ENCODE measurements around the gene RDH5. TPM values are rescaled to one million over a fixed set of nuclear protein-coding genes. Genes with fewer than 3 reads are reported as not detected.

The RDH5 gene
- total and polyA plus RNA-seq, 2 donors from 2014 or later = 11.1 to 30.2 TPM

DNA sequence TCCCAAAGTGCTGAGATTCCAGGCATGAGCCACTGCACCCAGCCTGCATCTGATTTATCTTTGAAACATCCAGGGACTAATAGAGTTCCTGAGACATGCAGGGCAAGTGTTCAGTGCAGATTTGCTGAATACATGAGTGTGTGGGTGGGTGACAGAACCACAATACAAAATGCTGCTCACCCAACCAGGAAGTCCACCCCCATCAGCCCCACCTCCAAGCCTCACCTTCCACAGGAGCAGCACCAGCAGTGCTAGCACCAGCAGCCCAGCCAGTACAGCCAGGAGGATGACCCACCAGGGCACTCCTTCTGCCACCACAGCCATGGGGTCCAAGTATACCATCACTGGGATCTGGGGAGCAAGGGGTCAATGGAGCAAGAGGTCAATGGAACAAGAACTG is 32.4 kb upstream of the RDH5 start:
- Histone ChIP-seq H3K9ac (ENCODE audit: low read length in 3 of 3) (no peak overlapping the region), H3K27me3 (ENCODE audit: control insufficient read depth, insufficient read depth, low read length) (no peaks in the 10 kb centered on the region), H3K9me3 (ENCODE audit: control insufficient read depth in 2 of 3, insufficient read depth in 1 of 3, low read length in 3 of 3) (no peaks in the 10 kb centered on the region), H3K27ac (ENCODE audit: low read depth in 2 of 2, low read length in 2 of 2) (no peak overlapping the region), H3K4me1 (ENCODE audit: control insufficient read depth in 2 of 3, insufficient read depth in 2 of 3, low read depth in 1 of 3, low read length in 3 of 3) (no peaks in the 10 kb centered on the region), H3K4me3 (ENCODE audit: low read length in 3 of 3) (no peak overlapping the region), H3K36me3 (ENCODE audit: control insufficient read depth in 2 of 3, insufficient read depth in 3 of 3, low read length in 3 of 3) (no peaks in the 10 kb centered on the region)
- FAIRE-seq (no peak), DNase-seq (peak in 1 of 5 donors; percentile 10)
- TF ChIP-seq, protein P1, sequence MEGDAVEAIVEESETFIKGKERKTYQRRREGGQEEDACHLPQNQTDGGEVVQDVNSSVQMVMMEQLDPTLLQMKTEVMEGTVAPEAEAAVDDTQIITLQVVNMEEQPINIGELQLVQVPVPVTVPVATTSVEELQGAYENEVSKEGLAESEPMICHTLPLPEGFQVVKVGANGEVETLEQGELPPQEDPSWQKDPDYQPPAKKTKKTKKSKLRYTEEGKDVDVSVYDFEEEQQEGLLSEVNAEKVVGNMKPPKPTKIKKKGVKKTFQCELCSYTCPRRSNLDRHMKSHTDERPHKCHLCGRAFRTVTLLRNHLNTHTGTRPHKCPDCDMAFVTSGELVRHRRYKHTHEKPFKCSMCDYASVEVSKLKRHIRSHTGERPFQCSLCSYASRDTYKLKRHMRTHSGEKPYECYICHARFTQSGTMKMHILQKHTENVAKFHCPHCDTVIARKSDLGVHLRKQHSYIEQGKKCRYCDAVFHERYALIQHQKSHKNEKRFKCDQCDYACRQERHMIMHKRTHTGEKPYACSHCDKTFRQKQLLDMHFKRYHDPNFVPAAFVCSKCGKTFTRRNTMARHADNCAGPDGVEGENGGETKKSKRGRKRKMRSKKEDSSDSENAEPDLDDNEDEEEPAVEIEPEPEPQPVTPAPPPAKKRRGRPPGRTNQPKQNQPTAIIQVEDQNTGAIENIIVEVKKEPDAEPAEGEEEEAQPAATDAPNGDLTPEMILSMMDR (IDR thresholded peaks at IDR 0.05; ENCODE audit: borderline replicate concordance, extremely low read depth, insufficient read depth) = no peak
- intact Hi-C loops (cut with DNase I) = no loop called here

DNA sequence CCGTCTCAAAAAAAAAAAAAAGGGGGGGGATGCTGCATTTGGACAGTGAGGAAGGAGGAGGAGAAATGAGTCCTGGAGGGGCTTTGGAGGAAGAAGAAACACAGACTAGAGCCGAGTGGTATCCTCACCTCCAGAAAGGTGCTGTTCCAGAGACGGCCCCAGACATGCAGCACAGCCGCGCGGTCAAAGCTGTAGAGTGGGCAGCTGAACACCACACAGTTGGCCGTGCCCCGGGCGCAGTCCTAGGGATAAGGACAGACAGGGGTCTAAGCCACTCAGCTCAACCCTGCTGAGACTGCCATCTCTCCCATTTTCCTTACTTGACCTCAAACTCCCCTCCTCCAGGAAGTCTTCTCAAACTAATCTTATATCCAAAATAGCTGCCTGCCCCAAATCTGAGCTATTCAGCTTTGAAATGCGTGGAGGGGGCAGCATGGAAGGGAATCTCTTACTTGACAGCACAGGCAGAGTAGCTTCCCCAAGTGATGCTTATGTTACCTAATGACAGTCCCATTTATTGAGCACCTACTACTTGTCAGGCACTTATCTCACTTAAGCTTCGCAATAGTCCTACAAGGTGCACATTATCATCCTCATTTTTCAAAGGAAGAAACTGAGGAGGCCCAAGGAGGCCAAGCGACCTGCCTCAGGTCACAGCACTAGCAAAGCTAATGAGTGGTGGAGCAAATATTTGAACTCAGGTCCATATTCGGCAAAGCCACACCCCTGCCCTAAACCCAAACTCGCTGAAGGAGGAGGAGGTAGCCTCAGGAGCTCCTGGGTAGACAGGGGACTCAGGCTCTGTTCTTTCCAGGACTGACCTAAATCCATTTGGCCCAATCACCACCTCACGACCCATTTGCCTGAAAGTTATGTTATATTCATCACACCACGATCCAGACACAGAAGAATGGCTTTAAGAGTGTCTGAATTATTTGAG is 31.2 kb upstream of the RDH5 start:
- intact Hi-C loops (cut with DNase I) = no loop called here
- Histone ChIP-seq H3K27me3 (ENCODE audit: control insufficient read depth, insufficient read depth, low read length) (no peaks in the 10 kb centered on the region), H3K4me1 (ENCODE audit: control insufficient read depth in 2 of 3, insufficient read depth in 2 of 3, low read depth in 1 of 3, low read length in 3 of 3) (no peaks in the 10 kb centered on the region), H3K4me3 (ENCODE audit: low read length in 3 of 3) (no peak overlapping the region), H3K9ac (ENCODE audit: low read length in 3 of 3) (no peak overlapping the region), H3K27ac (ENCODE audit: low read depth in 2 of 2, low read length in 2 of 2) (no peak overlapping the region), H3K36me3 (ENCODE audit: control insufficient read depth in 2 of 3, insufficient read depth in 3 of 3, low read length in 3 of 3) (no peaks in the 10 kb centered on the region), H3K9me3 (ENCODE audit: control insufficient read depth in 2 of 3, insufficient read depth in 1 of 3, low read length in 3 of 3) (no peaks in the 10 kb centered on the region)
- FAIRE-seq (no peak), DNase-seq (peak in 1 of 5 donors; percentile 54)
- TF ChIP-seq, protein P1 (IDR thresholded peaks at IDR 0.05; ENCODE audit: borderline replicate concordance, extremely low read depth, insufficient read depth) = no peak

DNA sequence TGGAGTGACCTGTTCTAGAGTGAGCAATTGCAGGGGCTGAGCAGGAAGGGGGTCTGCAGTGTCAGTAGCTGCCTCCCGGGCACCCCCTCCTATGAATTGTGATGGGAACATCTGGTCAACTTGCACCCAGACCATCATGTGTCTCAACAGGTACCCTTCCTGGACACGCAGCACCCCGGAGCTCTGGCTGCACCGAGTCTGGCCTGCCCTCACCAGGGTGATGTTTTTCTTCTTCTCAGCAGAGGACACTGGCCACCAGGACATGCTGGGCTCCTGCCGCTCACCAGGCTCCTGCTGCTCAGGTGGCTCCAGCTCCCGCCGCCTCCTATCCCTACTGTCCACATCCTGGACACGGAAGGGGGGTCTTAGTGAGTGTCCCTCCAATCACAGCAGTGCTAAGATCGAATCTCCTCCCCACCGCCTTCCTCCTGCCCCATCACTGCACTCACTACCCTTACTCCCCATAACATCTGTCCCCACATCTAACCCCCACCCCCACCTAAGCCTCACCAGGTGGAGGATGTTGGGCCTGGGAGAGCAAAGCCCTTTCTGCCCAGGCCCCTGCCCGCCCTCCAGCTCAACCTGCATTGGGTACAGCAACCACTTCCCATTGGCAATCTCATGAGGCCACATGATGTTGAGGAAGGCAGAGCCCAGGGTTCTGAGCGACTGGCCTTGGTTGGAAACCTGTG is 27.4 kb upstream of the RDH5 start:
- H3K36me3 ChIP-seq (ENCODE audit: control insufficient read depth in 2 of 3, insufficient read depth in 3 of 3, low read length in 3 of 3) = no peaks in the 10 kb centered on the region

More for the DNA sequence above, 27.4 kb upstream of the RDH5 start:
- Histone ChIP-seq H3K9ac (ENCODE audit: low read length in 3 of 3) (no peak overlapping the region), H3K4me3 (ENCODE audit: low read length in 3 of 3) (no peak overlapping the region), H3K4me1 (ENCODE audit: control insufficient read depth in 2 of 3, insufficient read depth in 2 of 3, low read depth in 1 of 3, low read length in 3 of 3) (no peaks in the 10 kb centered on the region), H3K27ac (ENCODE audit: low read depth in 2 of 2, low read length in 2 of 2) (no peak overlapping the region), H3K9me3 (ENCODE audit: control insufficient read depth in 2 of 3, insufficient read depth in 1 of 3, low read length in 3 of 3) (no peaks in the 10 kb centered on the region), H3K27me3 (ENCODE audit: control insufficient read depth, insufficient read depth, low read length) (no peaks in the 10 kb centered on the region)
- FAIRE-seq (no peak), DNase-seq (peak in 1 of 5 donors; percentile 21)
- TF ChIP-seq, protein P1 (IDR thresholded peaks at IDR 0.05; ENCODE audit: borderline replicate concordance, extremely low read depth, insufficient read depth) = no peak
- intact Hi-C loops (cut with DNase I) = no loop called here

Measured in kidney (tissue), 14 donors.